Spleen (tissue), 7 donors: Measurements from ENCODE around the gene PCK2.

Source experiments
- POLR2A ChIP-seq, 3 donors: fragments of 450-650 bp; IDR thresholded peaks; one replicate each; pipeline ENCODE4 v1.5.1; 2017; ENCODE audit warnings: antibody characterized with exemption in 3 of 3, mild to moderate bottlenecking in 1 of 3
- POLR2AphosphoS5 ChIP-seq, 3 donors: sonication (generic); formaldehyde crosslinking; IDR thresholded peaks; one replicate each; pipeline ENCODE4 v1.5.1; 2017; ENCODE audit warnings: antibody characterized with exemption in 3 of 3
- TF ChIP-seq, protein P1 (sequence below), 11 experiments: fragments of 200-600 bp in 7 of 11; fragments of 450-650 bp in 4 of 11; sonication (generic) in 4 of 11; IDR thresholded peaks in 8 of 11; conservative IDR thresholded peaks in 3 of 11; 1 replicate in 7 of 11; 2 replicates in 4 of 11; pipeline versions ENCODE4 v1.4.0 to v1.8.0; 2016 to 2021; ENCODE audit warnings: antibody characterized with exemption in 11 of 11, inconsistent platforms in 4 of 11, mild to moderate bottlenecking in 1 of 11
- donor health status: DM: no; HTN: no; CAD: no; lungs with moderate emphysema.
- donor health status: DM: no; HTN: no; CAD: no.
- donor health status: DM: no; HTN: no; CAD: no.

- TF ChIP-seq POLR2AphosphoS5 (IDR thresholded peaks at IDR 0.05), result no peak
- TF ChIP-seq, protein P1, sequence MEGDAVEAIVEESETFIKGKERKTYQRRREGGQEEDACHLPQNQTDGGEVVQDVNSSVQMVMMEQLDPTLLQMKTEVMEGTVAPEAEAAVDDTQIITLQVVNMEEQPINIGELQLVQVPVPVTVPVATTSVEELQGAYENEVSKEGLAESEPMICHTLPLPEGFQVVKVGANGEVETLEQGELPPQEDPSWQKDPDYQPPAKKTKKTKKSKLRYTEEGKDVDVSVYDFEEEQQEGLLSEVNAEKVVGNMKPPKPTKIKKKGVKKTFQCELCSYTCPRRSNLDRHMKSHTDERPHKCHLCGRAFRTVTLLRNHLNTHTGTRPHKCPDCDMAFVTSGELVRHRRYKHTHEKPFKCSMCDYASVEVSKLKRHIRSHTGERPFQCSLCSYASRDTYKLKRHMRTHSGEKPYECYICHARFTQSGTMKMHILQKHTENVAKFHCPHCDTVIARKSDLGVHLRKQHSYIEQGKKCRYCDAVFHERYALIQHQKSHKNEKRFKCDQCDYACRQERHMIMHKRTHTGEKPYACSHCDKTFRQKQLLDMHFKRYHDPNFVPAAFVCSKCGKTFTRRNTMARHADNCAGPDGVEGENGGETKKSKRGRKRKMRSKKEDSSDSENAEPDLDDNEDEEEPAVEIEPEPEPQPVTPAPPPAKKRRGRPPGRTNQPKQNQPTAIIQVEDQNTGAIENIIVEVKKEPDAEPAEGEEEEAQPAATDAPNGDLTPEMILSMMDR (IDR thresholded peaks at IDR 0.05 in 8 of 11, conservative IDR thresholded peaks at IDR 0.05 in 3 of 11), result no peak
- no peak for TF ChIP-seq POLR2A (IDR thresholded peaks at IDR 0.05)
Measured at GRCh38 chr14:24149302-24149969, 55.3 kb downstream of the PCK2 start.
